Ishikawa (cell line): ENCODE measurements around the gene MIEN1.

ENCODE experiments used
- CEBPB ChIP-seq: IDR thresholded peaks from 2 replicates; pipeline ENCODE4 v1.6.1; 2012
- CREB1 ChIP-seq: IDR thresholded peaks from 2 replicates; pipeline ENCODE4 v1.6.1; 2012; ENCODE audit warnings: low read depth
- MAX ChIP-seq: IDR thresholded peaks from 2 replicates; pipeline ENCODE4 v1.6.1; 2012
- TAF1 ChIP-seq: IDR thresholded peaks from 2 replicates; pipeline ENCODE4 v1.6.1; 2012; ENCODE audit warnings: low read depth, mild to moderate bottlenecking
- TEAD4 ChIP-seq: IDR thresholded peaks from 2 replicates; pipeline ENCODE4 v1.6.1; 2012

DNA sequence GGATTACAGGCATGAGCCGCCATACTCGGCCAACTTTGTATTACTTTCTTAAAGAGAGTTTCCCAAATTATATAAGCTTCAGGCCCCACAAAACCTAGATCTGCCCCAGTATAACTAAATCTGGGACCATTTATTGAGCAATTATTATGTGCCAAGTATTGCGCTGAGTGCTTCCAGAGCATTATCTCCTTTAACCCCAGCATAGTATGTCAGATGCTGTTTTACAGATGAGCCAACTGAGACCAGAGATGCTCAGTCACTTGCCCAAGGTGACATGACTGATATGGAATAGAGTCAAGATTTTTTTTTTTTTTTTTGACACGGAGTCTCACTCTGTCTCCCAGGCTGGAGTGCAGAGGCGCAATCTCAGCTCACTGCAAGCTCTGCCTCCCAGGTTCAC is 32.4 kb downstream of the MIEN1 start:
- no peak for TF ChIP-seq TEAD4
- TF ChIP-seq CREB1 = no peak
- no peak for TF ChIP-seq CEBPB
- TF ChIP-seq TAF1 = no peak
- TF ChIP-seq MAX = no peak
